Measurements from ENCODE around the gene SLC16A12.
A peak's percentile ranks its signal among the peaks of the same experiment; 100 is the strongest.
"Not testable (repeated sequence)": the region's sequence is repeated elsewhere in the genome, so short reads cannot be mapped to it uniquely, and the experiment has no call there.

Gene SLC16A12

GRCh38 chr10:89398003-89398749 lies 137.2 kb downstream of the SLC16A12 start:
- no peak for DNase-seq
- intact Hi-C loops (cut with DNase I): no loop called here

- intact Hi-C loops (cut with DNase I): no loop called here
- no peak for DNase-seq
These were observed 140.3 kb downstream of the SLC16A12 start for GRCh38 chr10:89395141-89395540.

GRCh38 chr10:89393898-89394297 lies 141.5 kb downstream of the SLC16A12 start:
- no peak for DNase-seq
- intact Hi-C loops (cut with DNase I): no loop called here

DNA sequence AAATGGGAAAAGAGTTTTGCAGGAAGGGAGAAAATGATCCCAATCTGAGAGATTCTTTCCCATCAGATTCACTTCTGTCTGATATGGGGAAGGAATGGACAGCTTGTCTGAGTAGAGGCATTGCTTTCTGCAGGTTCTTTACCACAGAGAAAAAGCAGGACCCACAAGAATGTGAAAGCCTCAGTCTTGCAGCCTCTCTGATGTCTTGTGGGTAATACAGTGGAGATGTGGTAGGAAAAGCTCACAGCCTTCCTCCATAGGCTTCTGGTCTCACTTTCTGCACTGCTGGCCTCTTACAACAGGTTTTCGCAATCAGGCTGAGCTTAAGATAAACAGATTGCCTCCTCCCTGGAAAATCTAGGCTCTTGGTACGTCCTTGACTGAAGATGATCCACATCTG lies 142.4 kb downstream of the SLC16A12 start:
- no peak for DNase-seq
- intact Hi-C loops (cut with DNase I): no loop called here

DNA sequence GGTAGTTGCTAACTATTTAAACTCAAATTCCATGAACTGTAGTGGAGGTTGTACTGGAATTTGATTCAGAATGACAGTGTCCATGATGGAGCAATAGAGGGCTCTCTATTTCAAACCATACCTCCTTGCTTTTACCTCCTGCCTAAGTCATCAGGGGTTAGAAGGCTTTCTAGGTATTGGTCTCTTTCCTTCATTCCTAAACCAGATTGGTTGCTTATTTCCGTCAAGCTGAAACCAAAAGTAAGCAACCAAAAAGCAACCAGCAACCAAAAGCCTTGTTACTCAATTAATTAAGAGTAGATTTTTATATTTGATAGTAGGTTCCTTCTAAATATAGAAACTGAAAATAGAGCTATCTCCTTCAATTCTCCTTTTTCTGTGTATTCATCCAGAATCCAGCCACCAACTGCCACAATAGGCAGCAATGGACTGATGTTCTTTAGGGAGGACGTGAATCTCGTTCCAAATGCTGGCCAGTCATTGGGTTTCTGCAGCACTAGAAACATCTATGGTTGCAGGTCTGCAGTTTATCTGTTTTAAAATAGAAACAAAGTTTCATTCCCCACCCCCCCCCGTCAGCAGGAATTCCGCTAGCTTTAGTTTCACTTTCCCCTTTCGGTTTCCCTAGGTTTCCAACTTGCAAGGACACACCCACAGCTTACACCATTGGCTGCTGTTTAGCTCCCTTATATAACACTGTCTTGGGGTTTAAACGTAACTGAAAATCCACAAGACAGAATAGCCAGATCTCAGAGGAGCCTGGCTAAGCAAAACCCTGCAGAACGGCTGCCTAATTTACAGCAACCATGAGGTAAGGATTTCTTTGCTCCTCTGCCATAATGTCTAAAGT lies 143.3 kb downstream of the SLC16A12 start, which contains the start of gene IFIT1:
Gene IFIT1, plus strand, starts transcription at position 717 of the 850 bp plus-strand sequence. Its CDS starts 90 bp downstream, at position 807.
- DNase-seq: peak in 4 of 10 donors; percentile 34 to 77 (median 36)
- intact Hi-C loops (cut with DNase I): no loop called here

DNA sequence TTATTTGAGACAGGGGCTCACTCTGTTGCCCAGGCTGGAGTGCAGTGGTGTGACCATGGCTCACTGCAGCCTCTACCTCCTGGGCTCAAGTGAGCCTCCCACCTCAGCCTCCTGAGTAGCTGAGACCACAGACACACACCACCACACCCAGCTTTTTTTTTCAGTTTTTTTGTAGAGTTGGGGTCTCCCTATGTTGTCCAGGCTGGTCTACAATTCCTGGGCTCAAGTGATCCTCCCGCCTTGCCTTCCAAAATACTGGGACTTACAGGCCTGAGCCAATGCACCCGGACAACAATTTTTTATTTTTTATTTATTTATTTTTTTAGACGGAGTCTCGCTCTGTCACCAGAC lies 144.2 kb downstream of the SLC16A12 start:
- intact Hi-C loops (cut with DNase I); DNase-seq: not testable (repeated sequence)

- no peak for DNase-seq
- intact Hi-C loops (cut with DNase I): no loop called here
These were observed 144.7 kb downstream of the SLC16A12 start for GRCh38 chr10:89390476-89391225.

DNA sequence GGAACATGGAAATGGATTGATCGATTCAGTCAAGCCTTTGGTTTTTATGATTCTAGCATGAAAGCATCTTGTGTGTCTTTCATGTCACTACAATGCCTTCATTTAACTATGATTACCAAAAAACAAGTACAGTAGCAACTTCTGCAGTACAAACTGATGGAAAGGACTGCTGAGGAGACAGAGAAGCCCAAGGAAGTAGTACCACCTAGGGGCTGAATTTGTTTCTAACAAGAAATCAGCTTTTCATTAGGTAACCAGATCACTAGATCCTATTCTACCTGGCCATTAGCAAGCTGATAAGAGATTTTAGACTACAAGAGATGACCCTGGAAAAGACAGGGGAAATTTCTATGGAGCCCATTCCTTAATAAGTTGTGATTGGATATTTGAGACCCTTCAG lies 146.1 kb downstream of the SLC16A12 start:
- intact Hi-C loops (cut with DNase I): no loop called here
- no peak for DNase-seq

- intact Hi-C loops (cut with DNase I): no loop called here
- no peak for DNase-seq
These were observed 146.6 kb downstream of the SLC16A12 start for GRCh38 chr10:89388806-89389205.

GRCh38 chr10:89384474-89385340 lies 150.7 kb downstream of the SLC16A12 start:
- no peak for DNase-seq
- intact Hi-C loops (cut with DNase I): no loop called here

- DNase-seq: no peak
- intact Hi-C loops (cut with DNase I): no loop called here
These were observed 152.6 kb downstream of the SLC16A12 start for GRCh38 chr10:89382757-89383156.

Measured in posterior cingulate gyrus (tissue), 11 donors.